Mammary epithelial cell (primary cell): ENCODE results near the gene DACH1.

ENCODE experiments used
- CTCF ChIP-seq, 2 donors: IDR thresholded peaks in 1 of 2; conservative IDR thresholded peaks in 1 of 2; 2 replicates each; pipeline ENCODE4 v1.5.1; 2011 to 2012; ENCODE audit warnings: inconsistent platforms in 2 of 2, low read length in 2 of 2, mild to moderate bottlenecking in 2 of 2, control low read depth in 1 of 2, low read depth in 1 of 2; ENCODE audit not compliant: insufficient read depth in 1 of 2; ENCODE audit errors: extremely low read depth in 1 of 2
- EZH2 ChIP-seq: IDR thresholded peaks from 2 replicates; pipeline ENCODE4 v1.6.1; 2012; ENCODE audit warnings: low read length, inconsistent platforms, borderline replicate concordance

GRCh38 chr13:71879129-71879535 lies 12.1 kb upstream of the DACH1 start:
- TF ChIP-seq CTCF (conservative IDR thresholded peaks at IDR 0.05 in 1 of 2, IDR thresholded peaks at IDR 0.05 in 1 of 2; ENCODE audit: extremely low read depth in 1 of 2, insufficient read depth in 1 of 2, low read depth in 1 of 2, low read length in 2 of 2) (peak; percentile 36 to 58), EZH2 (no peak)
